ENCODE measurements around the gene POLR3B. TPM values are rescaled to one million over a fixed set of nuclear protein-coding genes. Genes with fewer than 3 reads are reported as not detected.

POLR3B gene
- total RNA-seq, 1 experiment from 2014 or later: 14.8 TPM

- no TSS peak for BruUV-seq (replicated peaks)
- Histone ChIP-seq H3K27me3 (replicated peaks; ENCODE audit: insufficient read depth, low read depth, low read length, poor library complexity) (no peaks in the 10 kb centered on the region), H3K9me3 (ENCODE audit: low read depth, low read length, poor library complexity, severe bottlenecking) (no peaks in the 10 kb centered on the region), H3K4me3 (ENCODE audit: low read depth, low read length, poor library complexity, severe bottlenecking) (no peak overlapping the region), H3K4me1 (ENCODE audit: insufficient read depth, low read length, poor library complexity, severe bottlenecking) (peaks cover 22% of the 10 kb centered on the region), H3K27ac (ENCODE audit: low read depth, low read length, poor library complexity, severe bottlenecking) (no peak overlapping the region), H3K36me3 (ENCODE audit: insufficient read depth, low read length, poor library complexity, severe bottlenecking) (peaks cover 5% of the 10 kb centered on the region)
- TF ChIP-seq EZH2 (IDR thresholded peaks at IDR 0.05; ENCODE audit: borderline replicate concordance, low read depth, low read length, poor library complexity, severe bottlenecking): no peak
- TF ChIP-seq CTCF (conservative IDR thresholded peaks at IDR 0.05; ENCODE audit: low read depth, low read length): no peak
- intact Hi-C loops (cut with micrococcal nuclease; ENCODE audit: unreplicated experiment): no loop called here
- ChIA-PET POLR2A (ENCODE audit: low non-redundant PET) (interaction anchor here (0.9 kb wide), 1 partner anchor 462 kb away, joined by 5 read pairs; the partner anchor contains the start of gene TMEM263), CTCF (no interaction called here)
- DNase-seq (ENCODE audit: low spot score): peak; percentile 78
Measured at GRCh38 chr12:106493531-106493930, 136.0 kb downstream of the POLR3B start.

- peaks cover 18% of the 10 kb centered on the region for H3K4me1 ChIP-seq (ENCODE audit: insufficient read depth, low read length, poor library complexity, severe bottlenecking)
- no TSS peak for BruUV-seq (replicated peaks)
- DNase-seq (ENCODE audit: low spot score): no peak
- no peak overlapping the region for H3K4me3 ChIP-seq (ENCODE audit: low read depth, low read length, poor library complexity, severe bottlenecking)
- no peaks in the 10 kb centered on the region for H3K9me3 ChIP-seq (ENCODE audit: low read depth, low read length, poor library complexity, severe bottlenecking)
- H3K27me3 ChIP-seq (replicated peaks; ENCODE audit: insufficient read depth, low read depth, low read length, poor library complexity): no peaks in the 10 kb centered on the region
- TF ChIP-seq EZH2 (IDR thresholded peaks at IDR 0.05; ENCODE audit: borderline replicate concordance, low read depth, low read length, poor library complexity, severe bottlenecking) (no peak), CTCF (conservative IDR thresholded peaks at IDR 0.05; ENCODE audit: low read depth, low read length) (no peak)
- H3K27ac ChIP-seq (ENCODE audit: low read depth, low read length, poor library complexity, severe bottlenecking): no peak overlapping the region
- ChIA-PET POLR2A (ENCODE audit: low non-redundant PET) (no interaction called here), CTCF (no interaction called here)
- peaks cover 5% of the 10 kb centered on the region for H3K36me3 ChIP-seq (ENCODE audit: insufficient read depth, low read length, poor library complexity, severe bottlenecking)
- intact Hi-C loops (cut with micrococcal nuclease; ENCODE audit: unreplicated experiment): no loop called here
Measured at GRCh38 chr12:106495354-106495965, 137.9 kb downstream of the POLR3B start.

GRCh38 chr12:106498056-106498455 is 140.5 kb downstream of the POLR3B start:
- POLR2A ChIA-PET (ENCODE audit: low non-redundant PET): no interaction called here
- intact Hi-C loops (cut with micrococcal nuclease; ENCODE audit: unreplicated experiment): no loop called here
- BruUV-seq (replicated peaks): no TSS peak
- no peaks in the 10 kb centered on the region for H3K9me3 ChIP-seq (ENCODE audit: low read depth, low read length, poor library complexity, severe bottlenecking)
- no peak overlapping the region for H3K27ac ChIP-seq (ENCODE audit: low read depth, low read length, poor library complexity, severe bottlenecking)
- H3K4me1 ChIP-seq (ENCODE audit: insufficient read depth, low read length, poor library complexity, severe bottlenecking): peaks cover 11% of the 10 kb centered on the region
- CTCF ChIA-PET: no interaction called here
- peaks cover 5% of the 10 kb centered on the region for H3K36me3 ChIP-seq (ENCODE audit: insufficient read depth, low read length, poor library complexity, severe bottlenecking)
- no peaks in the 10 kb centered on the region for H3K27me3 ChIP-seq (replicated peaks; ENCODE audit: insufficient read depth, low read depth, low read length, poor library complexity)
- TF ChIP-seq EZH2 (IDR thresholded peaks at IDR 0.05; ENCODE audit: borderline replicate concordance, low read depth, low read length, poor library complexity, severe bottlenecking): no peak
- no peak for TF ChIP-seq CTCF (conservative IDR thresholded peaks at IDR 0.05; ENCODE audit: low read depth, low read length)
- H3K4me3 ChIP-seq (ENCODE audit: low read depth, low read length, poor library complexity, severe bottlenecking): no peak overlapping the region
- DNase-seq (ENCODE audit: low spot score): no peak
